OCI-LY7 (cell line): ENCODE measurements around the gene CDK15.
"Not testable (repeated sequence)": the region's sequence is repeated elsewhere in the genome, so short reads cannot be mapped to it uniquely, and the experiment has no call there.

Experiments used
- EZH2phosphoT487 ChIP-seq: fragments of 200-600 bp; sonication (generic); IDR thresholded peaks from 2 replicates; pipeline ENCODE4 v1.6.1; 2018; ENCODE audit warnings: low read depth, borderline replicate concordance, mild to moderate bottlenecking, mixed run types, antibody characterized with exemption, low read length, moderate library complexity, mixed read lengths
- TF ChIP-seq, protein P1 (sequence below): fragments of 200-600 bp; sonication (generic); conservative IDR thresholded peaks from 2 replicates; pipeline ENCODE4 v1.5.1; 2014; ENCODE audit warnings: mild to moderate bottlenecking, antibody characterized with exemption, low read length, moderate library complexity, mixed read lengths

DNA sequence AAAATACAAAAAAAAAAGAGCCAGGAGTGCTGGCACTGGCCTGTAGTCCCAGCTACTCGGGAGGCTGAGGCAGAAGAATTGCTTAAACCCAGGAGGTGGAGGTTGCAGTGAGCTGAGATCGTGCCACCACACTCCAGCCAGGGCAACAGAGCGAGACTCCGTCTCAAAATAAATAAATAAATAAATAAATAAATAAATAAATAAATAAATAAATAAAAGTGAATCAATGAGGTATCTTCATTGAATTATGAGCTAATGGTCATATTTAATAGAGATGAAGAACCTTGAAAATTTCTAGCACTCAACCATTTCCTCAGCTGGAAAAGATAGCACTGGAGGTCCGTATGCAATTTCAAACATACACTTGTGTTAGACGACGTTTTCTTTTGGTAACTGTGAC lies 41.9 kb upstream of the CDK15 start:
- TF ChIP-seq, protein P1, sequence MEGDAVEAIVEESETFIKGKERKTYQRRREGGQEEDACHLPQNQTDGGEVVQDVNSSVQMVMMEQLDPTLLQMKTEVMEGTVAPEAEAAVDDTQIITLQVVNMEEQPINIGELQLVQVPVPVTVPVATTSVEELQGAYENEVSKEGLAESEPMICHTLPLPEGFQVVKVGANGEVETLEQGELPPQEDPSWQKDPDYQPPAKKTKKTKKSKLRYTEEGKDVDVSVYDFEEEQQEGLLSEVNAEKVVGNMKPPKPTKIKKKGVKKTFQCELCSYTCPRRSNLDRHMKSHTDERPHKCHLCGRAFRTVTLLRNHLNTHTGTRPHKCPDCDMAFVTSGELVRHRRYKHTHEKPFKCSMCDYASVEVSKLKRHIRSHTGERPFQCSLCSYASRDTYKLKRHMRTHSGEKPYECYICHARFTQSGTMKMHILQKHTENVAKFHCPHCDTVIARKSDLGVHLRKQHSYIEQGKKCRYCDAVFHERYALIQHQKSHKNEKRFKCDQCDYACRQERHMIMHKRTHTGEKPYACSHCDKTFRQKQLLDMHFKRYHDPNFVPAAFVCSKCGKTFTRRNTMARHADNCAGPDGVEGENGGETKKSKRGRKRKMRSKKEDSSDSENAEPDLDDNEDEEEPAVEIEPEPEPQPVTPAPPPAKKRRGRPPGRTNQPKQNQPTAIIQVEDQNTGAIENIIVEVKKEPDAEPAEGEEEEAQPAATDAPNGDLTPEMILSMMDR = not testable (repeated sequence)
- not testable (repeated sequence) for TF ChIP-seq EZH2phosphoT487
